NCI-H2107 treated with DMSO at 0.1 percent for 48 hours (cell line): ENCODE data around the gene PDPK1.
"Not testable (repeated sequence)": the region's sequence is repeated elsewhere in the genome, so short reads cannot be mapped to it uniquely, and the experiment has no call there.

ENCODE experiments used
- DNase-seq: peaks from one replicate; lab custom pipeline; 2025; ENCODE audit not compliant: unreplicated experiment; lab: John Stamatoyannopoulos, UW

The PDPK1 gene

GRCh38 chr16:2586241-2586640, 48.4 kb downstream of the PDPK1 start:
- no peak for DNase-seq

- no peak for DNase-seq
Observed at GRCh38 chr16:2586901-2587480, 49.2 kb downstream of the PDPK1 start.

- DNase-seq = peak; percentile 76
Observed at GRCh38 chr16:2587891-2588565, 50.2 kb downstream of the PDPK1 start.

GRCh38 chr16:2591476-2592240, 53.8 kb downstream of the PDPK1 start:
- no peak for DNase-seq

GRCh38 chr16:2592786-2593185, 55.0 kb downstream of the PDPK1 start:
- no peak for DNase-seq

- DNase-seq = no peak
Observed at GRCh38 chr16:2595393-2596205, 57.8 kb downstream of the PDPK1 start.

- DNase-seq = no peak
Observed at GRCh38 chr16:2596747-2597559, 59.1 kb downstream of the PDPK1 start.

GRCh38 chr16:2597560-2597902, 59.7 kb downstream of the PDPK1 start:
- no peak for DNase-seq

- no peak for DNase-seq
Observed at GRCh38 chr16:2598133-2598641, 60.4 kb downstream of the PDPK1 start.

GRCh38 chr16:2598723-2599122, 60.9 kb downstream of the PDPK1 start:
- DNase-seq = no peak

GRCh38 chr16:2599165-2599564, 61.3 kb downstream of the PDPK1 start:
- not testable (repeated sequence) for DNase-seq

- DNase-seq = not testable (repeated sequence)
Observed at GRCh38 chr16:2599785-2600184, 62.0 kb downstream of the PDPK1 start.

- DNase-seq = not testable (repeated sequence)
Observed at GRCh38 chr16:2601301-2602025, 63.6 kb downstream of the PDPK1 start.

- DNase-seq = not testable (repeated sequence)
Observed at GRCh38 chr16:2602175-2602574, 64.4 kb downstream of the PDPK1 start.

GRCh38 chr16:2603165-2604015, 65.6 kb downstream of the PDPK1 start:
- DNase-seq = peak; percentile 76

GRCh38 chr16:2604016-2604369, 66.2 kb downstream of the PDPK1 start:
- DNase-seq = not testable (repeated sequence)

GRCh38 chr16:2606820-2607219, 69.0 kb downstream of the PDPK1 start:
- DNase-seq = not testable (repeated sequence)

GRCh38 chr16:2609345-2609744, 71.5 kb downstream of the PDPK1 start:
- not testable (repeated sequence) for DNase-seq
